T47D (cell line): Measurements from ENCODE around the gene TECPR1.

Experiments
- DNase-seq, 2 experiments: peaks; one replicate each; pipeline versions ENCODE4 v3.0.0 to v3.0.0-alpha.2; 2011 to 2012; ENCODE audit warnings: low read depth in 1 of 2, low spot score in 1 of 2
- JUND ChIP-seq: IDR thresholded peaks from 2 replicates; pipeline ENCODE4 v1.6.1; 2012; ENCODE audit warnings: low read depth
- in situ Hi-C: cut with HindIII; loops from 2 replicates; pipeline ENCODE4 v1.10.0; 2016; ENCODE audit warnings: low sequenced_read_pairs, low pct_unique_long_range_greater_than_20kb

TECPR1 gene

GRCh38 chr7:98206451-98207330, 45.3 kb downstream of the TECPR1 start:
- TF ChIP-seq JUND = no peak
- DNase-seq = no peak
- in situ Hi-C loops = no loop called here

- TF ChIP-seq JUND = no peak
Observed at GRCh38 chr7:98205162-98205845, 46.7 kb downstream of the TECPR1 start.

GRCh38 chr7:98204670-98205069, 47.4 kb downstream of the TECPR1 start:
- in situ Hi-C loops = no loop called here
- DNase-seq = no peak
- TF ChIP-seq JUND = no peak

More at GRCh38 chr7:98205162-98205845, 46.7 kb downstream of the TECPR1 start:
- in situ Hi-C loops = no loop called here
- DNase-seq = no peak

GRCh38 chr7:98203964-98204605, 47.9 kb downstream of the TECPR1 start:
- no peak for DNase-seq
- in situ Hi-C loops = no loop called here
- no peak for TF ChIP-seq JUND

- no peak for TF ChIP-seq JUND
- no peak for DNase-seq
- in situ Hi-C loops = no loop called here
Observed at GRCh38 chr7:98203261-98203963, 48.6 kb downstream of the TECPR1 start.

- TF ChIP-seq JUND = no peak
- in situ Hi-C loops = no loop called here
- DNase-seq = no peak
Observed at GRCh38 chr7:98202367-98203195, 49.5 kb downstream of the TECPR1 start.

GRCh38 chr7:98200364-98200763, 51.7 kb downstream of the TECPR1 start:
- no peak for TF ChIP-seq JUND
- in situ Hi-C loops = no loop called here
- no peak for DNase-seq

GRCh38 chr7:98199131-98199530, 52.9 kb downstream of the TECPR1 start:
- DNase-seq = no peak
- no peak for TF ChIP-seq JUND
- in situ Hi-C loops = no loop called here

GRCh38 chr7:98196706-98197605, 55.1 kb downstream of the TECPR1 start:
- in situ Hi-C loops = no loop called here

GRCh38 chr7:98194672-98195457, 57.2 kb downstream of the TECPR1 start:
- in situ Hi-C loops = no loop called here
- no peak for TF ChIP-seq JUND
- no peak for DNase-seq

More at GRCh38 chr7:98196706-98197605, 55.1 kb downstream of the TECPR1 start:
- DNase-seq = no peak
- TF ChIP-seq JUND = no peak
